Smooth muscle cell (in vitro differentiated cells): Measurements from ENCODE around the gene UNC5C. TPM values are rescaled to one million over a fixed set of nuclear protein-coding genes. Genes with fewer than 3 reads are reported as not detected.

Source experiments
- DNase-seq: peaks from one replicate; lab custom pipeline; 2025; ENCODE audit not compliant: unreplicated experiment; lab: John Stamatoyannopoulos, UW
- H2AFZ ChIP-seq: fragments of 200-600 bp; sonication (generic); 2 replicates; pipeline ENCODE4 v1.6.0; 2016; ENCODE audit warnings: antibody characterized with exemption, low read depth, mild to moderate bottlenecking
- H3F3A ChIP-seq: fragments of 200-600 bp; sonication (generic); 2 replicates; pipeline ENCODE4 v1.6.0; 2017; ENCODE audit warnings: antibody characterized with exemption, low read depth
- H3K27ac ChIP-seq: fragments of 200-600 bp; sonication (generic); 2 replicates; pipeline ENCODE4 v1.5.1; 2016; ENCODE audit warnings: low read depth, mild to moderate bottlenecking
- H3K27me3 ChIP-seq: fragments of 200-600 bp; sonication (generic); 2 replicates; pipeline ENCODE4 v1.6.1; 2016; ENCODE audit warnings: low read depth, mild to moderate bottlenecking
- H3K36me3 ChIP-seq: fragments of 200-600 bp; sonication (generic); 2 replicates; pipeline ENCODE4 v1.5.1; 2016; ENCODE audit warnings: low read depth
- H3K4me1 ChIP-seq: fragments of 200-600 bp; sonication (generic); 2 replicates; pipeline ENCODE4 v1.5.1; 2016; ENCODE audit warnings: low read depth
- H3K4me2 ChIP-seq: fragments of 200-600 bp; sonication (generic); 2 replicates; pipeline ENCODE4 v1.6.0; 2016; ENCODE audit warnings: mild to moderate bottlenecking
- H3K4me3 ChIP-seq: fragments of 200-600 bp; sonication (generic); 2 replicates; pipeline ENCODE4 v1.5.1; 2016; ENCODE audit warnings: mild to moderate bottlenecking
- H3K79me2 ChIP-seq: fragments of 200-600 bp; sonication (generic); 2 replicates; pipeline ENCODE4 v1.6.0; 2016; ENCODE audit warnings: low read depth, mild to moderate bottlenecking
- H3K9ac ChIP-seq: fragments of 200-600 bp; sonication (generic); 2 replicates; pipeline ENCODE4 v1.6.0; 2016; ENCODE audit warnings: low read depth
- H3K9me3 ChIP-seq: fragments of 200-600 bp; sonication (generic); replicated peaks from 2 replicates; pipeline ENCODE4 v1.5.1; 2016; ENCODE audit warnings: low read depth
- H4K20me1 ChIP-seq: fragments of 200-600 bp; sonication (generic); 2 replicates; pipeline ENCODE4 v1.6.0; 2016; ENCODE audit warnings: low read depth
- CTCF ChIP-seq: fragments of 200-600 bp; sonication (generic); IDR thresholded peaks from 2 replicates; pipeline ENCODE4 v1.5.1; 2017; ENCODE audit warnings: borderline replicate concordance, mild to moderate bottlenecking, antibody characterized with exemption; ENCODE audit not compliant: insufficient read depth, poor library complexity, severe bottlenecking
- WGBS: methylation state at CpG from one replicate; pipeline ENCODE4 v1.1.7; 2016; ENCODE audit warnings: low lambda C conversion rate; 5-methylcytosine and 5-hydroxymethylcytosine counted together
- polyA plus RNA-seq: library from polyadenylated mRNA; unstranded; fragments of >200 nt; fragmentation: Nextera tagmentation; extraction: Ambion mirVana; gene quantifications from 2 replicates; pipeline ENCODE4 v1.2.1, GENCODE V29; 2016
- total RNA-seq: library from RNA; depleted of rRNA; stranded (reverse); fragments of >200 nt; gene quantifications from 2 replicates; pipeline ENCODE4 v1.2.3, GENCODE V29; 2014

The UNC5C gene
- total and polyA plus RNA-seq, 2 experiments from 2014 or later, result 2.0 to 15.6 TPM

DNA sequence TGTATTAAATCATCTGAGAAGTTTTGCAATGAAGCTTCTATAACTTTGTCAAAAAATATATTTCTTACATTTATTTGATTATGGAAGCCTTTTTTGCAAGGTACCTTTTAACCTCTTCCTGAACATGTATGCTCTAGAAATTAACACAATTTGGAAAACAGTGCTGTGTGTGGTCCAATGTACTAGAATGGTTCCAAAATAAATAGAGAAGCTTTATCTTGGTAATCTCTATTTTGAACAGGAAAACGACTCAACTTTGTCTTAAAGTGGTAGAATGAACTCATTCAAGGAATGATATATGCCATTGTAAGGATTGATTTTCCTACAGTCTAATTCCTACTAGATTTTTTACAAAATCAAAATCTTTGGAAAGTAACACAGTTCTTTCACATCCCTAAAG, 248.5 kb downstream of the UNC5C start:
- H3K4me1 ChIP-seq, result peaks cover 10% of the 10 kb centered on the region
- H3K79me2 ChIP-seq, result no peaks in the 10 kb centered on the region
- peaks cover 3% of the 10 kb centered on the region for H3K36me3 ChIP-seq
- H3K27ac ChIP-seq, result no peak overlapping the region
- no peaks in the 10 kb centered on the region for H3F3A ChIP-seq
- no peak for TF ChIP-seq CTCF
- no peaks in the 10 kb centered on the region for H4K20me1 ChIP-seq
- H3K4me2 ChIP-seq, result no peak overlapping the region
- no peak overlapping the region for H3K4me3 ChIP-seq
- H3K9me3 ChIP-seq, result no peaks in the 10 kb centered on the region
- WGBS, result 92% methylated on average over 1 of the region's 1 CpG
- H2AFZ ChIP-seq, result no peak overlapping the region
- DNase-seq, result no peak
- no peak overlapping the region for H3K9ac ChIP-seq
- H3K27me3 ChIP-seq, result no peaks in the 10 kb centered on the region

DNA sequence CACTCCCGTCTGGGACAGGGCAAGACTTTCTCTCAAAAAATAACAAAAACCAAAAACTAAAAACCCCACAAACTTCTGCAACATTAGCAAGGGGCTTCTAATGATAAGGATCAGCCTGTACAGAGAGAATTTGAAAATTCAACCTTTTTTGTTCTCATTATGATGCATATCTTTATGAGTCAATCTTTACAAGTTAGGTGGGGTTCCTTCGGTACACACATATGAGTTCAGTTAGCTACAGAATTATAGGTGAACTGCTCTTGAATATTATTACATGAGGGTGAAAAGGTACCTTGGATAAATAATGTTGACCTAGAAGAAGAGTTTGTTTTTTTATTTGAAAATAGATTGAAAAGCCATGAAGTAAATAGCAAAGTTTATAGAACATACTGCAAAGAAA, 252.7 kb downstream of the UNC5C start:
- Histone ChIP-seq H3K27ac (no peak overlapping the region), H3K79me2 (no peaks in the 10 kb centered on the region), H3K9me3 (no peaks in the 10 kb centered on the region), H4K20me1 (no peaks in the 10 kb centered on the region), H3K27me3 (no peaks in the 10 kb centered on the region), H3K4me3 (no peak overlapping the region), H3K4me1 (no peaks in the 10 kb centered on the region), H3K9ac (no peak overlapping the region), H3K4me2 (no peak overlapping the region), H2AFZ (no peak overlapping the region), H3K36me3 (peaks cover 3% of the 10 kb centered on the region), H3F3A (no peaks in the 10 kb centered on the region)
- DNase-seq, result no peak
- WGBS, result 97% methylated on average over 2 of the region's 2 CpGs
- TF ChIP-seq CTCF, result no peak

DNA sequence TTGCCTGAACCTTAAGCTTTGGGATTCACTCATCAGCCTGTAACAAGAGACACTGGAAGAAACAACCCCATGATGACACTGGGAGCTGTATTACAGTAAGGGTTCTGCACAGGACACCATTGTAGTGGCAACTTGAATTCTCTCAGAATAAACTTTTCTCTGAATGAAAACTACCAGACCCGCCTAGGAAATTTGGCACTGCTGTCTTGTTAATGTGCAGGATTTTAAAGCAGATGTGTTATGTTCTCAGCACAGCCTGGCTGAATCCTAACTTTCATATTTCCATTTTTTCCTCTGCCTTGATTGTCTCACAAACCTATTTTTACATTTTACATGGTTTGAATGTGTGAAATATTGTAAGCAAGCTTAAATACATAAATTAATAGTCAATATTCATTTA, 253.6 kb downstream of the UNC5C start:
- Histone ChIP-seq H3K4me2 (no peak overlapping the region), H2AFZ (no peak overlapping the region), H3K27me3 (no peaks in the 10 kb centered on the region), H3K4me1 (no peaks in the 10 kb centered on the region), H4K20me1 (no peaks in the 10 kb centered on the region), H3K36me3 (no peaks in the 10 kb centered on the region), H3F3A (no peaks in the 10 kb centered on the region), H3K4me3 (no peak overlapping the region), H3K9ac (no peak overlapping the region), H3K79me2 (no peaks in the 10 kb centered on the region), H3K27ac (no peak overlapping the region), H3K9me3 (no peaks in the 10 kb centered on the region)
- no peak for TF ChIP-seq CTCF
- 83% methylated on average over 1 of the region's 1 CpG for WGBS
- no peak for DNase-seq

GRCh38 chr4:95294321-95294720, 254.5 kb downstream of the UNC5C start:
- WGBS, result 90% methylated on average over 4 of the region's 4 CpGs
- no peaks in the 10 kb centered on the region for H3F3A ChIP-seq

More at GRCh38 chr4:95294321-95294720, 254.5 kb downstream of the UNC5C start:
- Histone ChIP-seq H3K27me3 (no peaks in the 10 kb centered on the region), H3K9ac (no peak overlapping the region), H4K20me1 (no peaks in the 10 kb centered on the region), H3K4me1 (no peaks in the 10 kb centered on the region), H3K27ac (no peak overlapping the region), H3K4me3 (no peak overlapping the region), H2AFZ (no peak overlapping the region), H3K36me3 (no peaks in the 10 kb centered on the region), H3K4me2 (no peak overlapping the region), H3K9me3 (no peaks in the 10 kb centered on the region), H3K79me2 (no peaks in the 10 kb centered on the region)
- no peak for DNase-seq
- TF ChIP-seq CTCF, result no peak
